Cortex of kidney (tissue), 1 donor: Measurements from ENCODE around the gene PFDN2.

Experiments used
- DNase-seq: peaks from one replicate; lab custom pipeline; 2025; lab: John Stamatoyannopoulos, UW

PFDN2 gene

GRCh38 chr1:161099090-161099802 lies 18.6 kb downstream of the PFDN2 start:
- DNase-seq, result no peak

- peak; percentile 14 for DNase-seq
Observed at GRCh38 chr1:161098210-161099068, 19.4 kb downstream of the PFDN2 start, which contains the start of gene KLHDC9. Gene KLHDC9, plus strand, starts transcription at chr1:161098361. Its CDS starts 175 bp downstream, at chr1:161098536.

GRCh38 chr1:161096530-161096929 lies 21.3 kb downstream of the PFDN2 start:
- DNase-seq, result no peak

DNA sequence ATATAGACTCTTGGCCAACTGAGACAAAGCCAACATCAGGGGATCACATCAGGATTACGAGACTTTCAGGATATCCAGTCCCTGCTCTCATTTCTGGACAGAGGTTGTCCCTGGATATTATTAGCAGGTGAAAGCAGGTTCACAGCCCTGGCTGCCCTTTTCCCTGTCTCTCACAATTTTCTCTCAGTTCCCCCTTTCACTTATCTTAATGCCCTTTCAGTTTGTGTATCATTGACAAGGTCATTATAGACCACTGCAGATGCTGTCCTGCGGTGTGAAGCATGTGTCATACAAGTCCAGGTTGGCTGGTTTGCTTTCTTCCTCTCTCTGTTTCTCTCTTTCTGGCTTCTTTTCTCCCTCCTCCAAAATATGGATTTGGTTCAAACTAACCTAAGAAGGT lies 21.8 kb downstream of the PFDN2 start:
- DNase-seq, result no peak

GRCh38 chr1:161095230-161095629 lies 22.6 kb downstream of the PFDN2 start:
- no peak for DNase-seq

DNA sequence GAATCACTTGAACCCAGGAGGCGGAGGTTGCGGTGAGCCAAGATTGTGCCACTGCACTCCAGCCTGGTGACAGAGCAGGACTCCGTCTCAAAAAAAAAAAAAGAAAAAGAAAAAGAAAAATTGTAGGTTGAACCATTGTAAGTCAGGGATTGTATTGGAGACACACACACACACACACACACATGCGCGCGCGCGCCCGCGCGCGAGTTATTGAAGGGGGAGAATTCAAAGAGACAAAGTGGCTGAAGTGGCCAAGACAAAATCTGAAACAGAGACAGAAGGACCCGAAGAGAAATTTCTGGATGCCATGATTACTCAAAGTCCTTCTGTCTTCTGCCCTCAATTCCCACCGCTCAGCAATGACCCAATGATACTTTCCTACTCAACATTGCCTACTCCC lies 23.4 kb downstream of the PFDN2 start:
- no peak for DNase-seq

- no peak for DNase-seq
Observed at GRCh38 chr1:161092621-161093028, 25.2 kb downstream of the PFDN2 start.

DNA sequence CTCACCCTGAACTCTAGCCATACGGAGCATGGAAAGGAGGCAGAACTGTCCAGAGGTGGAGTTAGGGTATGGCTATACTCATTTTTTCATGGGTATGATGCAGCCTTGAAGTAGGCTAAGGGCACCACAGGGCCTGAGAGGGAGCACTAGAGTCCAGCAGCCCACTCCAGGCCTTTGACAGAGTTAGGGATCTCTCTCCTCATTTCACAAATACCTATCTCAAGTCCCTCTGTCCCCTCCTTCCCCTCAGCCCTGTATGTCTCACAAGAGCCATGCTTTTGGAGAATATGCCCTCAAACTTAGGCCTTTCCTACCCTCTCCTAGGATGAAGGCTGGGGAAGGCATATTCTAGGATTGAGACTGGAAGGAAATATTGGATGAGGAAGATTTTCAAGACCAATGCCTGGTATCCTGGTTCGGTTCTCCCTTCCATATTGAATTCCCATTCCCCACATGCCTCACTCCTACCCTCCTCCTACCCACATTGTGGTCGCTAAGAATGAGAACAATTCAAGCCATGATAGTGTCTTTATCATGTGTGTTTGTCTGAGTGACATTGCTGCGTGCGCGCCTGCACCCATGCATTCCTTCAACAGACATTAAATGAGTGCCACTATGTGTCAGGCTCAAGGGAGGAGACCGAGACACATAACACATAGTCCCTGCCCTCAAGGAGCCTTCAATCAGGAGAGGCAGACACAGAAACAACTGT lies 25.9 kb downstream of the PFDN2 start:
- no peak for DNase-seq

- DNase-seq, result no peak
Observed at GRCh38 chr1:161091093-161091492, 26.7 kb downstream of the PFDN2 start.

DNA sequence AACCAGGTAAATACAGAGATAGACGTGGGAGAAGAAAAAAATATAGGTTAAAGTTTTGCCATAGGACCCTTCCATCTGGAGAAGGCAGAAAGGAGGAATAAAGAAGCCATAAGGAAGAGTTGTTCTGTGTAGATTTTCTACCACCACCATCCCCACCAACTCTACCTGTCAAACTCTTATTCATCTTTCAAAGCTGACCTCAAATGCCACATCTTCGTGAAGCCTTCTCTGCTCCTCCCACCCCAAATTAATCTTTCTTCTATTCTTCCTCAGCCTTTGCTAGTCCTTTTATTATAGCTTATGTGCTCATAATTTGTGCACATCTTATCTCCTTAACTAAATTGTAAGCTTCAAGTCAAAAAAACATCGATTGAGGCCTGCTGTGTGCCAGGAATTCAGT lies 27.2 kb downstream of the PFDN2 start:
- no peak for DNase-seq

DNA sequence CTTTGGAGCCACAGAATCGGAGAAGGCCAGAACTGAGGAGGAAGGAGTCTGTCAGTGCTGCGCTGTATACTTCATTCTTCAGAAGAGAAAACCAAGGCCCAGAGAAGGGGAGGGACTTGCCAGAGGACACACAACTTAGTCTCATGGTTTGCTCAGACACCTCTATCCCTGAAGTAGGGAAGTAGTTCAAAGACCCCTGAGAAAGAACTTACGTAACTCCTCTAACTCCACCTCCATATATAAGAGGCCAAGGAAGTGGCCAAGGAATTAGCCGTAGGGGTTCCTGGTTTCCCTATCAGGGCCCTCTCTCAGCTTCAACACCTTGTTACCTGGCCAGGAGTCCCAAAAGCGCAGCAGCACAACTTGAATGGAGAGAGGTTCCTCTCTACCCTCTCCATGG lies 27.9 kb downstream of the PFDN2 start:
- no peak for DNase-seq

DNA sequence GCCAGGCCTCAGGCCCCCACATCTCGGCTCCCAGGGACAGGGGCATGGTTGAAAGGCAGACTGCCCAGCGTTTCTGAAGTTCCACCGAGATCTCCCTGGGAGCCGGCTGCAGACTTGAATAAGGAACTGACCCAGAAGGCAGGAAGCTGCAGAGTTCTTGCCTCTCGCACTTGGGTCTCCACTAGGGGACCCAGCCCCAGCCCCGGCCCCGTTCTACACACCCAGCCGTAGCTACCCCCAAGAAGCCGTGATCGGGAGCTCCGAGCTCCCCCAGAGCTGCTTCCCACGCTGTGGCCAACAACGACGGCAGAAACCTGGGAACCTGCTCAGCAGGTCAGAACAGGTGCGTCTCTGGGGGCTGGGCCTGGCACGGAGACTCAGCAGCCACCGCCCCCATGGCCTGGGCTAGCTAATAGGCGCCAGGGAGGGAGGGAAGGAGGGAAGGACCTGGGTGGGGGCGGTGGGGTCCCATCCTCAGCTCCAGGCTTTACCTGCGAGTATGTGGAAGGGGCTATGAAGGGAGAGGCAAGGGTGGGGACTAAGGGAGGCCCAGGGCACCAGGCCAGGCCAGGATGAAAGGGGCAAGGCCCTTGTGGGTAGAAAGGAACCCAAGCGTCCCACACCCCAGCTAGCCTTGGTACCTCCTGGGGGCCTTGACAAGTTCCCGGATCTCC lies 28.4 kb downstream of the PFDN2 start, which contains the start of gene NECTIN4:
NECTIN4 (minus strand) TSS at position 308 of the 674 bp plus-strand sequence; CDS start at position 46, 262 bp downstream.
- DNase-seq, result no peak

DNA sequence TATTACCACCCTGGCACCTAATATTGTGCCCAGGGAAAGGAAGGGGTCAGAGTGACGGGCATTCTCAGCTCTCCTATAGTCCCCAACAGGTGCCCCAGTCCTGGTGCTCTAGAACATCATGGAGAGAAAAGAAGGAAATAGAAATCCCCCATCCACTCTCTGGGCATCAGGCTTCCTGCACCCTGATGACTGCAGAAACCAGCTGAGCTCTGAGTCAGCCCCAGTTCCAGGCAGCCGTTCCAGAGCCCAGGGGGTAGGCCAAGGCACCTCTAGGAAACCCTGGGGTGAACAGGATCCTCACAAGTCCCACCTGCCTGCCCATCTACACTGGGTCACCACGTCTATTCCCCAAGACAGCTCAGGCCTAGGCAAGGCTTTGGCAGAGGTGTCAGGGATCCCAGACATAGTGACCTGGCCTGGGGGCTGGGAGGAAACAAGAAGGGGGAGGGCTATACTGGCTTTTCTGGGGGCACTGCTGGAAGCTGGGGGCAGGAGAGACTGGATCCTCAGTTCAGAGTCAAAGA lies 29.2 kb downstream of the PFDN2 start:
- no peak for DNase-seq

DNA sequence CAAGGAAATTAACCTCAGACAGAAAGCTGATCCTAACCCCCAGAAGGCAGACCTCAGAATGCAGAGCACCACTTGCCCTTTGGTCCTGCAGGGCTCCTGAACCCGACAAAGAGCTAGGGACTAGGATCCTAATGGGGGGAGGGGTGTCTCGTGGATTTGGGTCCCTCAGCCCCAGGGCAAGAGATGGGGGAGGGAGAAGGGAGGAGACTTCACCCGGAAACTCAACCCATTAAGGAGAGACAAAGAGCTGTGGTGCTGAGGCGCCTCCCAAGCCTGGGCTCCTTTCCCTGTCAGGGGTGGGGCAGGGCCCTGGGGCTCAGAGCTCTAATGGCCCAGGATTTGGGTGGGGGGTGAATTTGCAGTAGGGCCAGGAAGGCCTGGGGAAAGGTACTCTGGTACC lies 31.4 kb downstream of the PFDN2 start:
- DNase-seq, result no peak

- DNase-seq, result no peak
Observed at GRCh38 chr1:161085165-161085564, 32.7 kb downstream of the PFDN2 start.

DNA sequence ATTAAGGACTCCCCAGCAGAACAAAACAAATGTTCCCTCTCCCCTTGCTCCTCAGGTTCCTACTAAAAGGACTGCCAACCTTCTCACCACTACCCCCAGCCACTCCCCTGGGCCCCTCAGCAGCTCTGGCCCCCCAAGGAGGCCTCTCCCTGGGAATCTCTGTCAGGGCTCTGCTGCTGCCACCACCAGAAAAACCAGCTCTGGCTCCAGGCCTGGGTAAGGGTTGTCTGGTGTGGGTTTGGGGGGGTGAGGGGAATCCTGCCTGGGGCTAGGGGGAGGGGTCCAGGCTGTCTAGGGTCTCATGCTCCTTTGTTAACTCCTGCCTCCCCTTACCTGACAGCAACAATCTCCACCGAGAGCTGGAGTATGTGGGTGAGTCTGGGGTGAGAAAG lies 33.2 kb downstream of the PFDN2 start:
- DNase-seq, result no peak

DNA sequence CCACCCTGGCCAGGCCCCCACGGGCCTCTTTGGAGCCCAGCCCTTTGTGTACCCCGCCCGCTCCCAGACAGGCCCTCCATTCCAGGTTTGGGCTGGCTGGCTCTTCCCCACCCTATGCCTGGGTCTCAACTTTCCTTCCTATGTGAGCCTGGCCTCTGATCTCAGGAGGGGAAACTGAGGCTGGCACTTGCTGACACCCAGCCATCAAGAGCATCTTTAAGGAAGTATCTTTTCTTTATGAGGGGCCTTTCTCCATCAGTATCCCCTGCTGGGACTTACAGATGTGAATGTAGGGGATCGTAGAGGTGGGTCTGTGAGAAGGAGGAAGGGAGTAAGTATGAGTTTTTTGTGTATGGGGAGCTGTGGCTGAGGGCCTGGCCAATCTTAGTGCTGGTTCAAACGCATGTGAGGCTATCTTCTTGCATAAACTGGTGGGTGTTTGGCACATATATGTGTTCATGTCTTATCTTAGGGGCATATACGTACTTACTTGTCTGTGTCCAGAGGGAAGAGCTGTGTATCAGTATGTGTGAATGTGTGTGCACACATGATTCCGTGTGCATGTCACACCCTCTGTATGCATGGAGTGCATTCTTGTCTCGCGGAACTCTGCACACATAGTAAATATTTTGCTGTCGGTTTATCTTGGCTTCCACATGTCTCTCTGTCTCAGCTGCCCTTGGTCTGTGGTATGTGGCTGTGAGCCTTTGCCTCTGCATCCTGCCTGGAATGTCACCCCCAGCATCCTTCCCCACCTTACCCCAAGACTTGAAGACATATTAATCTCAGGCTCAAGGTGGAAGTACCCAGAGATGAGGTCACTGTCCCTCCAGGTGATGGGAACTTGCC lies 33.9 kb downstream of the PFDN2 start:
- no peak for DNase-seq

DNA sequence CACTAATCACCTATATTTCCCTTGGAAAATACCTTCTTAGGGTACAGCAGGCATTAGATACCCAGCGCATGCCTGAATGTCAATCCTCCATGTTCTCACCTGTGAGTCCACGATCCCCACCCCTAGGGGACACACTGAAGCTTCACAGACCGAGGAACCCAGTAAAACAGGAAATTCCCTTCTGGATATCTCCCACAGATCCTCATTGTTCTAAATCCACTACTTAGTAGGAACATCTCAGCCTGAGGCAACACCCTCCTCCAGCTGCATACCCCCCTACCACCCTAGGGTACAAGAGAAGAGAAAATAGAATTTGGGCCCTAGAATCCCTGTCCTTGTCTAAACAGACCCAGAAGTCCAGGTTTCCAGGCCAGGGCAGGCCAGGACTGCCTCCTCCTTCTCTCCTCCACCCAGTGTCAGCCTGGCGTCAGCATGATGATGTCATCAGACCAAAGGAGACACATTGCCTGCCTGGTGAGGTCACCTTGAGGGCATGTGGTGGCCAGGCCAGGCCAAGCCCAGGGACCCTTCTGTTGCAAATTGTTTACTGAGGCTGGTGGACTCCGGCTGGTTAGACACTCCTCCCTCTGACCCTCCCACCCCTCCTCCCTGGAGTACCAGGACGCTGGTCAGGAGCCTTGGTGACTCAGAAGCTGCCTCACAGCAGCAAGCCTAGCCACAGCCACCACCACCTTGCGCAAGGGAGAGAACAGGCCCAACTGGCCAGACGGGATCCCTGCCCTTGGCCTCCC lies 34.7 kb downstream of the PFDN2 start:
- DNase-seq, result no peak

DNA sequence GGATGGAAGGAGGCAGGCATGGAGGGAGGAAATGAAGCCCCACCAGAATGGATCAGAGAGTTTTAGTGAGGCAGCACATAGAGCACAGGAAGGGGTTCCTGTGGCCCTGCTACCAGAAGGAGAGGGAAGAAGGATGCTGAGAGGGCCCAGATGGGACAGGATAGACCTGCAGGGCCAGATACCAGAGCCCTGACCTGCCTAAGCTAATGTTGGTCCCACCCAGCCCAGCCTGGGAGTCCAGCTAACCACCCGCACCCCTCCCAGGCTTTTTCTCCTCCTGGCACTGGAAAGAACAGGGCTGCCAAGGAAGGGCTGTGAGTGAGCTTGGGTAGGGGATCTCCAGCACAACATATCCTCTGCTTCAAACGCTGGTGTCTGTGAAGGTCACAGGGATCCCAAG lies 35.4 kb downstream of the PFDN2 start:
- no peak for DNase-seq

DNA sequence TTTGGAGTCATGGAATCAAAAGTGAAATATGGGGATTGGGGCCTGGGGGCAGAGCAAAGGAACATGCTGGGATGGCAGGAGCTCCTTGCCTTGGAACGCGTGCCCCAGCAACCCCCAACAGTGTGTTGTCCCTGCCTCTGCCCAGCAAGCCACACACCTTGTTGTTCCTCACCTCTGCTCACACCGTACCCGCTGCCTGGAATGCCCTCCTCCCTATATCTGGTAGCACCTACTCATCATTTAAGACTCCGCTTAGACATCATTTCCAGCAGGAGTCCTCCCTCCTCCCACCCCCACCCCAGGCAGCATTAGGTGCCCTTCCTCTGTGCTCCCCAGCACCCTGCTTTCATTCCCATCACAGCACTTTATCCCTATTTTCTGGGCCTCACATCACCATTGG lies 36.3 kb downstream of the PFDN2 start:
- DNase-seq, result no peak
